ENCODE data around the gene CAD. TPM values are rescaled to one million over a fixed set of nuclear protein-coding genes. Genes with fewer than 3 reads are reported as not detected.
"Not testable (repeated sequence)": the region's sequence is repeated elsewhere in the genome, so short reads cannot be mapped to it uniquely, and the experiment has no call there.

The CAD gene
- total and polyA plus RNA-seq, 2 experiments from 2014 or later: 17.1 to 23.9 TPM

GRCh38 chr2:27186613-27187345, 30.4 kb upstream of the CAD start:
- in situ Hi-C loops (cut with MboI): no loop called here
- Histone ChIP-seq H3K4me3 (no peak overlapping the region), H3K27me3 (replicated peaks; ENCODE audit: insufficient read depth) (no peaks in the 10 kb centered on the region), H3F3A (ENCODE audit: insufficient read depth) (peaks cover 38% of the 10 kb centered on the region), H4K20me1 (ENCODE audit: insufficient read depth) (no peaks in the 10 kb centered on the region), H3K9ac (no peak overlapping the region), H3K9me2 (ENCODE audit: insufficient read depth) (no peaks in the 10 kb centered on the region), H3K79me2 (ENCODE audit: insufficient read depth) (no peaks in the 10 kb centered on the region), H3K36me3 (ENCODE audit: low read depth) (no peaks in the 10 kb centered on the region), H3K9me3 (ENCODE audit: low read depth) (no peaks in the 10 kb centered on the region), H2AFZ (no peak overlapping the region), H3K27ac (no peak overlapping the region), H3K4me1 (ENCODE audit: insufficient read depth) (peaks cover 33% of the 10 kb centered on the region), H3K4me2 (ENCODE audit: unreplicated experiment) (no peak overlapping the region)
- TF ChIP-seq EZH2 (IDR thresholded peaks at IDR 0.05; ENCODE audit: insufficient read depth, poor library complexity, severe bottlenecking) (no peak), EZH2phosphoT487 (IDR thresholded peaks at IDR 0.05; ENCODE audit: insufficient read depth, low read depth) (no peak)
- 51 to 52% methylated on average over 6 of the region's 6 CpGs for WGBS, 2 experiments (ENCODE audit: low coverage in 1 of 2, low lambda C conversion rate in 2 of 2, missing lambda C conversion rate in 2 of 2)
- no peak for DNase-seq

GRCh38 chr2:27189989-27190388, 27.2 kb upstream of the CAD start:
- WGBS, 2 experiments (ENCODE audit: low coverage in 1 of 2, low lambda C conversion rate in 2 of 2, missing lambda C conversion rate in 2 of 2): 88 to 91% methylated on average over 8 of the region's 8 CpGs
- Histone ChIP-seq H2AFZ (no peak overlapping the region), H3K36me3 (ENCODE audit: low read depth) (no peaks in the 10 kb centered on the region), H3K27me3 (replicated peaks; ENCODE audit: insufficient read depth) (no peaks in the 10 kb centered on the region), H4K20me1 (ENCODE audit: insufficient read depth) (no peaks in the 10 kb centered on the region), H3K9ac (no peak overlapping the region), H3K79me2 (ENCODE audit: insufficient read depth) (no peaks in the 10 kb centered on the region), H3F3A (ENCODE audit: insufficient read depth) (peaks cover 19% of the 10 kb centered on the region), H3K4me1 (ENCODE audit: insufficient read depth) (peaks cover 13% of the 10 kb centered on the region), H3K9me2 (ENCODE audit: insufficient read depth) (no peaks in the 10 kb centered on the region), H3K27ac (no peak overlapping the region), H3K4me3 (no peak overlapping the region), H3K9me3 (ENCODE audit: low read depth) (no peaks in the 10 kb centered on the region), H3K4me2 (ENCODE audit: unreplicated experiment) (no peak overlapping the region)
- in situ Hi-C loops (cut with MboI): loop anchor here (5.0 kb wide), 1 partner anchor 88 kb away; no protein-coding TSS in a partner anchor
- DNase-seq: no peak
- TF ChIP-seq EZH2phosphoT487 (IDR thresholded peaks at IDR 0.05; ENCODE audit: insufficient read depth, low read depth) (no peak), EZH2 (IDR thresholded peaks at IDR 0.05; ENCODE audit: insufficient read depth, poor library complexity, severe bottlenecking) (no peak)

- H3K9me2 ChIP-seq (ENCODE audit: insufficient read depth): no peaks in the 10 kb centered on the region
- H2AFZ ChIP-seq: no peak overlapping the region
- H3K4me1 ChIP-seq (ENCODE audit: insufficient read depth): peaks cover under 1% of the 10 kb centered on the region; the same call in 1 of the 2 replicates
- H3K27me3 ChIP-seq (replicated peaks; ENCODE audit: insufficient read depth): no peaks in the 10 kb centered on the region
- H3K27ac ChIP-seq: no peak overlapping the region
- WGBS, 2 experiments (ENCODE audit: low coverage in 1 of 2, low lambda C conversion rate in 2 of 2, missing lambda C conversion rate in 2 of 2): 22 to 25% methylated on average over 8 of the region's 8 CpGs
- H3K4me3 ChIP-seq: no peak overlapping the region
- no peaks in the 10 kb centered on the region for H3K9me3 ChIP-seq (ENCODE audit: low read depth)
- H4K20me1 ChIP-seq (ENCODE audit: insufficient read depth): no peaks in the 10 kb centered on the region
- no peak overlapping the region for H3K4me2 ChIP-seq (ENCODE audit: unreplicated experiment)
- no peak overlapping the region for H3K9ac ChIP-seq
- in situ Hi-C loops (cut with MboI): loop anchor here (5.0 kb wide), 1 partner anchor 89 kb away; no protein-coding TSS in a partner anchor
- H3F3A ChIP-seq (ENCODE audit: insufficient read depth): peaks cover 6% of the 10 kb centered on the region
- TF ChIP-seq EZH2 (IDR thresholded peaks at IDR 0.05; ENCODE audit: insufficient read depth, poor library complexity, severe bottlenecking) (no peak), EZH2phosphoT487 (IDR thresholded peaks at IDR 0.05; ENCODE audit: insufficient read depth, low read depth) (no peak)
- no peaks in the 10 kb centered on the region for H3K79me2 ChIP-seq (ENCODE audit: insufficient read depth)
- peak; percentile 76 for DNase-seq
- no peaks in the 10 kb centered on the region for H3K36me3 ChIP-seq (ENCODE audit: low read depth)
These were observed 25.9 kb upstream of the CAD start for GRCh38 chr2:27191070-27191829.

GRCh38 chr2:27194538-27195354, 22.4 kb upstream of the CAD start:
- in situ Hi-C loops (cut with MboI): loop anchor here (5.0 kb wide), 1 partner anchor 92 kb away; no protein-coding TSS in a partner anchor
- Histone ChIP-seq H3K4me3 (no peak overlapping the region), H3K27me3 (replicated peaks; ENCODE audit: insufficient read depth) (no peaks in the 10 kb centered on the region), H3K9me3 (ENCODE audit: low read depth) (no peaks in the 10 kb centered on the region), H3K9ac (no peak overlapping the region), H3K9me2 (ENCODE audit: insufficient read depth) (no peaks in the 10 kb centered on the region), H2AFZ (no peak overlapping the region), H3F3A (ENCODE audit: insufficient read depth) (no peaks in the 10 kb centered on the region), H3K79me2 (ENCODE audit: insufficient read depth) (no peaks in the 10 kb centered on the region), H4K20me1 (ENCODE audit: insufficient read depth) (no peaks in the 10 kb centered on the region), H3K4me1 (ENCODE audit: insufficient read depth) (no peaks in the 10 kb centered on the region), H3K4me2 (ENCODE audit: unreplicated experiment) (no peak overlapping the region), H3K36me3 (ENCODE audit: low read depth) (no peaks in the 10 kb centered on the region), H3K27ac (no peak overlapping the region)
- TF ChIP-seq EZH2phosphoT487 (IDR thresholded peaks at IDR 0.05; ENCODE audit: insufficient read depth, low read depth): no peak
- no peak for TF ChIP-seq EZH2 (IDR thresholded peaks at IDR 0.05; ENCODE audit: insufficient read depth, poor library complexity, severe bottlenecking)
- 62 to 63% methylated on average over 17 of the region's 17 CpGs for WGBS, 2 experiments (ENCODE audit: low coverage in 1 of 2, low lambda C conversion rate in 2 of 2, missing lambda C conversion rate in 2 of 2)
- DNase-seq: no peak

- DNase-seq; H3K36me3 ChIP-seq (ENCODE audit: low read depth); H3K9ac ChIP-seq; in situ Hi-C loops (cut with MboI); H4K20me1 ChIP-seq (ENCODE audit: insufficient read depth); H3K79me2 ChIP-seq (ENCODE audit: insufficient read depth); H3K9me3 ChIP-seq (ENCODE audit: low read depth); H3K27me3 ChIP-seq (replicated peaks; ENCODE audit: insufficient read depth); H3F3A ChIP-seq (ENCODE audit: insufficient read depth); H2AFZ ChIP-seq; H3K4me3 ChIP-seq; H3K9me2 ChIP-seq (ENCODE audit: insufficient read depth); H3K4me1 ChIP-seq (ENCODE audit: insufficient read depth); H3K27ac ChIP-seq; H3K4me2 ChIP-seq (ENCODE audit: unreplicated experiment): not testable (repeated sequence)
- 74 to 81% methylated on average over 2 to 3 of the region's 3 CpGs for WGBS, 2 experiments (ENCODE audit: low coverage in 1 of 2, low lambda C conversion rate in 2 of 2, missing lambda C conversion rate in 2 of 2)
These were observed 21.4 kb upstream of the CAD start for GRCh38 chr2:27195799-27196198.

GRCh38 chr2:27198068-27198467, 19.1 kb upstream of the CAD start:
- H3K4me2 ChIP-seq (ENCODE audit: unreplicated experiment); H2AFZ ChIP-seq; H3F3A ChIP-seq (ENCODE audit: insufficient read depth); in situ Hi-C loops (cut with MboI); H3K4me1 ChIP-seq (ENCODE audit: insufficient read depth); H3K9ac ChIP-seq; H3K27me3 ChIP-seq (replicated peaks; ENCODE audit: insufficient read depth); H3K4me3 ChIP-seq; H3K27ac ChIP-seq; H3K9me3 ChIP-seq (ENCODE audit: low read depth); H3K79me2 ChIP-seq (ENCODE audit: insufficient read depth); H3K36me3 ChIP-seq (ENCODE audit: low read depth); H3K9me2 ChIP-seq (ENCODE audit: insufficient read depth); H4K20me1 ChIP-seq (ENCODE audit: insufficient read depth); DNase-seq: not testable (repeated sequence)
- 86 to 91% methylated on average over 3 of the region's 3 CpGs for WGBS, 2 experiments (ENCODE audit: low coverage in 1 of 2, low lambda C conversion rate in 2 of 2, missing lambda C conversion rate in 2 of 2)

Data from GM23248 (cell line).